HG03095 (cell line): ENCODE data around the gene IFI35.

ENCODE experiments used
- ATAC-seq: cut with Tn5 transposase; IDR thresholded peaks from one replicate; pipeline ENCODE4 v1.9.1; 2021; ENCODE audit warnings: moderate library complexity; ENCODE audit not compliant: unreplicated experiment

The IFI35 gene

DNA sequence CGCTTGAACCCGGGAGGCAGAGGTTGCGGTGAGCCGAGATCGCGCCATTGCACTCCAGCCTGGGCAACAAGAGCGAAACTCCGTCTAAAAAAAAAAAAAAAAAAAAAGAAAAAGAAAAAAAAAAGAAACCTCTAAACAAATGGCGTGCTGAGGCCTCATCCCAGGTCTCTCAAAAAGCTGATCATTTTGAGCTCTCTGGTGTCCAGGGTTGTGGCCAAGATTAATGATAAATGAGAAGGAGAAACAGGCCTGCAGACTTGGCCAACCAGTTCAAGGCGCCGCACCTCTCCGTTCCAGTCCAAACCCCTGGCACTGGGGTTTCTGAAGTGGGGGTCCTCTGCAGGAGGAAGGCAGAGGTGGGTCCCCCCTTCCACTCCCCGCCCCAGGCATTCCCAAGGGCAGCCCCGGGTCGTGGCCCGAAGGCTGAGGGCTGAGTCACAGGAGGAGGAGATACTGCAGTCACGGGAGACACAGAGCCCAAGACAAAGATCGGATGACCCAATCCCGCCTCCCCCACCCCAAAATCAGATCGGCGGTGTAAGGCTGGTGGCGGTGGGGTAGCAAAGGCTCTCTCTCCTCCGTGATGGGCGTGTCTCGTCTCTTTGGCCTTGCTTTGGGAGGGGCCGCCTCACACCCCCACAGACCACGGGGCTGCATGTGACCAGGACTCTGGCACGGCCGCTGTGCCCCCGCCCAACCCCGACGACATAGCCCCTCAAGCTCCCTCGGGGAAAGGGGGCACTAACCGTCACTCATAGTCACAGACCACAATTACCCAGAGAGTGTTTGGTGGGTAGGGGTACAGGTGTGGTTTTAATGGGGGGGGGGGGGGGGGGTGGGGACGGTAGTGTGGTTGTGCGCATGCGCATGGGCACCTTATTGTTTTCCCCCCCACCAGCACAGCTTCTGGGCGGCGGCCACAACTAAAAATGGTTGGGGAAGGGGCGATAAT, 14.5 kb downstream of the IFI35 start:
- no peak for ATAC-seq

DNA sequence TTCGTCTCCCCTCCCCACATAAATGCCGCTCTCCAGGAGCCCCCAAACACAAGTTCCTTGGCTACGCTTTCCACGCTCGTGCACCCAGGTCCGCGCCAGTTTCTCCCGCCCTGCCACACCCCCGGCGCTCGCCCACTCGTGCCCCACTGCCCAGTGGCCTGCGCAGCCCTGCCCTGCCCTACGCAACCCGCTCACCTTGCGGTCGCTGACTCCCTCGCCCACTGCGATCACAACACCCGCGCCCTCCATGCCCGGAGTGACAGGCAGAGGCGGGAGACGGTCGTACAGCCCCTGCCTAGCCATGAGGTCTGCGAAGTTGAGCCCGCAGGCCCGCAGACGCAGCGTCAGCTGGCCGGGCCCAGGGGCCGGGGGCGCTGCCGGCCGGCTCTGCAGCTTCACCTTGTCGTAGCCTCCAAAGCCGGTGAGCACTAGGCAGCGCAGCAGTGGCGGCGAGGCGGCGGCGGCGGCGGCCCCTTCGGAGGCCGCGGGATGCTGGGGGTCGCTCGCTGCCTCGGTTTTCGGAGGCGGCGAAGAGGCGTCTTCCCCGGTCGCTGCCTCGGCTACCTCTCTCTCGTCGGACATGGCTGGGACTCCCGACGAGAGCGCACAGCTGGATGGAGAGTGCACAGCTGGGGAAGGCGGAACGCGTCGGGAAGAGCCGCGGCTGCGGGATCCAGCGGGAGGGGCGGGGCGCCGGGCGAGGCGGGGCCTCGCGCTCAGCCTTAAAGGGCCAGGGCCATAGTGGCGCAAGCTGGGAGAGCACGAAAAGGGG, 15.3 kb downstream of the IFI35 start, which contains the start of gene VAT1:
Gene VAT1 (minus strand): TSS at position 645 of the 772 bp plus-strand sequence. CDS start 63 bp downstream, at position 582.
- no peak for ATAC-seq

DNA sequence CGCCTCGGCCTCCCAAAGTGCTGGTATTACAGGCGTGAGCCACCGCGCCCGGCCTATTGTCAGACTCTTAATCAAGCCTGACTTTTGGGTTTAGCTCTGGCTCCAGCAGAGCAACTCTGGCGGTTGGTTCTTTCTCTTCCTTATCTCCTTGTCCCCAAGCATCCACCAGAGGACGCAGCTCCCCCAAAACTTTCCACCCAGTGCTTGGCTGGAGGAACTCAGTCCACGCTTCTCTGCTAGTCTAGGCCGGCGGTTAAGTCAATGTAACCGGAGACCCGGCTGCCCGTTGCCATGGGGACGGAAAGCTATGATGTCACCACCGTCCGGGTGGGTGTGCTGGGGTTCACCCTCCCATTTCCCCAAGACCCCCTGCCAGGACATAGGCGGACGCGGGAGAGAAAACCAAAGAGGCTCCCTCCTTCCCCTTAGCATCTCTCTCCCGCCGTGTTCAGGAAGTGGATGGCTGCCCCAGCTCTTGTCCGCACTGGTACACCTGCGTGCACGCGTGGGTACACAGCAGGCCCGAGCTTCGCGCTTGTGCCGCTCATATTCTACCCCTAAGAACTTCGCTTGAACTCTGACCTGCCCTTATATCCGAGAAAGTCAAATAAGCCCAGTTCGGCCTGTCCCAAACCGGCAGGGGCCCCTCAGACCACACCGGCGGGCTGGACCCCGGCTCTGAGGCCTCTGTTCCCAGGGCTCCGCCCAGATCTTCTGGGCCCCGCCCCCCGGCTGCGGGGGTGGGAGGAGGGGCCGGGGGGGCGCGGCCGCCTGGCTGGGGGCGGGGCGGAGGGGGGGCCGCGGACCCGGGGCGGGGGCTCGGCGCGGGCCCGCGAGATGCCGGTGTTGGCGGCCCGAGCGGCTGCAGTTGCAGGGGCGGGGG, 18.1 kb downstream of the IFI35 start, which contains the start of gene RND2:
Gene RND2 (plus strand): TSS at position 825 of the 883 bp plus-strand sequence. CDS start 117 bp downstream, outside the sequence.
- ATAC-seq, result no peak

DNA sequence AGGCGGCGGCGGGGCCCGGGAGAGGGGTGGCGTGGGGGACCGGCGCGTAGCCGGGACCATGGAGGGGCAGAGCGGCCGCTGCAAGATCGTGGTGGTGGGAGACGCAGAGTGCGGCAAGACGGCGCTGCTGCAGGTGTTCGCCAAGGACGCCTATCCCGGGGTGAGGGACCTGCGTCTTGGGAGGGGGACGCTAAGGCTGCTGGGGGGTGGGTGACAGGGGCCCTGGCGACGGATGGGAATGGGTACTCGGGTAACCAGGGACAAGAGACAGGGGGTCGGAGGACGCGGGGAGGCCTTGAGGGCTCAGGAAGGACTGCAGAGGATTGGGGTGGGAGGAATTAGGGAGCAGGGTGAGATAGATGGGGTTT, 18.7 kb downstream of the IFI35 start:
- no peak for ATAC-seq

DNA sequence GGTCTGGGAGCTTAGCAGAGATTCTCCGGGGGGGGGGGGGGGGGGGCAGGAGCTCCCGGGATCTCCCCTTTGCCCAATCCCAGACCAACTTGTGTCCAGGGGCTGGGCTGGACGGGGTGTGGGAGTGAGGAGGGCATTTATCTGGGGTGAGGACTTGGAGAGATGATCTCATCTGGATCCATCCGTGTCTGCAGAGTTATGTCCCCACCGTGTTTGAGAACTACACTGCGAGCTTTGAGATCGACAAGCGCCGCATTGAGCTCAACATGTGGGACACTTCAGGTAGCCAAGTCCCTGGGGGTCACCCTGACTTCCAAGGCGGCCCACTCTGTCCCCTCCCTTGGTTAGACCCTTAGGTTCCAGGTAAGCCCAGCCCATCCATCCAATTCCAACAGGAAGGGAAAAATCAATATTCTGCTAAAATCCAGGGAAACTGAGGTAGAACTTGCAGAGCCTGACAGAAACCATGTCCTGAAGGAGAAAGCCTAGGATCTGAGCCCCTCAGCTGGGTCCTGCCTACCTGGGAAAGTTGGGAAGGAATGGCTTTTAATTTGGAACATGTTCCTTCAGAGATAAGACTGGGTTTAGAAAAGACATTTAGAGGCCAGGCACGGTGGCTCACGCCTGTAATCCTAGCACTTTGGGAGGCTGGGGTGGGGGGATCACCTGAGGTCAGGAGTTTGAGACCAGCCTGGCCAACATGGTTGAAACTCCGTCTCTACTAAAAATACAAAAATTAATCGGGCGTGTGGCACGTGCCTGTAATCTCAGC, 19.4 kb downstream of the IFI35 start:
- ATAC-seq, result no peak

DNA sequence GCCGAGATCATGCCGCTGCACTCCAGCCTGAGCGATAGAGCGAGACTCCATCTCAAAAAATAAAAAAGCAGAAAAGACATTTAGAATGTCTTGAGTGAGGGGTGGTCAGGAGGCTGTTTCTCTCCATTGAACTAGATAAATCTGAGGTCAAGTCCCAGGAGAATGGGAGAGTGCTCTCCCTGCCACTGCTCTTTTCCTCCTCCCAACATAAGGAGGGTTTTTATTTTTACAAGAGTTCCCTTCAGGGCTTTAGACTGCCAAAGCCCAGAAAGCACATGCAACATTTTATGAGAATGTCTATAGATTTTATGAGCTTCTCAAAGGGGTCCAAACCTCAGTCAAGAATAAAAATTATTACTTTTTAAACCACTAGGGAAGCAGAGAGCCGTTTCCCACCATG, 20.0 kb downstream of the IFI35 start:
- ATAC-seq, result no peak

DNA sequence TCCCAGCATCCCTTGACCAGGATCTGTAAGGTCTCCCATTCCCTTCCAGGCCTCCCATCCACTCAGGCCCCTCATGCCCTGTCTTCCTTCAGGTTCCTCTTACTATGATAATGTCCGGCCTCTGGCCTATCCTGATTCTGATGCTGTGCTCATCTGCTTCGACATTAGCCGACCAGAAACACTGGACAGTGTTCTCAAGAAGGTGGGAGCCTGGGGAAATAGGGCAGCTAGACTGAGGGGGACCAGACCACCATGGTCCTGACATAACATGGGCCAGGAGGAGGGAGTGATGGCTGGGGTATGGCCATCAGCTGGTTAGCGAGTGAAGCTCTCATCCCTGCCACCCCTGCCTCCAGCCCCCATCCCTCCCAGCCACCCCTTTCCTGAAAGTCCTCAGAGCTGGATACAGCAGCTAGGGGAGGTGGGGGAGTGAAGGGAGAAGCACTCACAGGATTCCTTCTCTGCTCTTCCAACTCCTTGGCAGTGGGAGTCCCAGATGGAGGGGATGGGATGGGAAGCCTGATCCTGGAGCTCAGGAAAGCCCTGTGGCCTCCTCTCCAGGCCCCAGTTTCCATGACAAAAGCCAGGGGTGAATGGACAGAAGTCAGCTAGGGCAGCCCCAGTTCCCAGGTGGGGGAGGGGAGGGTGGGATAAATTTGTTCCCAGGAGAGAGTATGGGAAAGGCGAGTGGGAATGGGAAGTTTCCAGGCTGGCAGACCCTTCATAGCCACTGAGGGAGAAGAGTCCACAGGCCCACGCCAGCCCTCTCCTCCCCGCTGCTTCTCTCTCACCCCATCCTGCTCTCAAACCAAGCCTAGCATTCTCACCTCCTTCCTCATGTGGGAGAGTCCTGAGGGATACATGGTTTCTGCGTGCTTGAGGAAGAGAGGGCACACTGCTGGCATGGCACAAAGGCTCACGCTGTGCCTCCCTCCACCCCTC, 20.8 kb downstream of the IFI35 start:
- no peak for ATAC-seq

DNA sequence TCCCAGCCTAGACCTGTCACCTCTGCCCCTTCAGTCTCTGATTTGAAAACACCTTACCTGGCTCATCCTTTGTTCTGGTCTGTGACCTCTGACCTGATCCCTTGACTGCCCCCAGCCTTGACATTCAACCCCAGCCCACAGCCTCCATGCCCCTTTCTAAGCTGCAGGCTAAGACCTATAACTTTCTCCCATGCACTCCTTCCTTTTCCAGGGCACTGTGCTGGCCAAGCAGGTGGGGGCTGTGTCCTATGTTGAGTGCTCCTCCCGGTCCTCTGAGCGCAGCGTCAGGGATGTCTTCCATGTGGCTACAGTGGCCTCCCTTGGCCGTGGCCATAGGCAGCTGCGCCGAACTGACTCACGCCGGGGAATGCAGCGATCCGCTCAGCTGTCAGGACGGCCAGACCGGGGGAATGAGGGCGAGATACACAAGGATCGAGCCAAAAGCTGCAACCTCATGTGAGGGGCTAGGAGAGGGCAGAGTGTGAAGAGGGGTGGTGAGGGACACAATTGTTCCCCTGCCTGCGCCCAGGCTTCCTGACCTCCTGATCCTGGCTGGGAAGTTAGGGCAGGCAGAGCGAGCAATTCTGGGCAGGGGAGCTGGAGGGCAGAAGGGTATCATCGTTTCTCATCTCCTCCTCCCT, 21.8 kb downstream of the IFI35 start:
- no peak for ATAC-seq

DNA sequence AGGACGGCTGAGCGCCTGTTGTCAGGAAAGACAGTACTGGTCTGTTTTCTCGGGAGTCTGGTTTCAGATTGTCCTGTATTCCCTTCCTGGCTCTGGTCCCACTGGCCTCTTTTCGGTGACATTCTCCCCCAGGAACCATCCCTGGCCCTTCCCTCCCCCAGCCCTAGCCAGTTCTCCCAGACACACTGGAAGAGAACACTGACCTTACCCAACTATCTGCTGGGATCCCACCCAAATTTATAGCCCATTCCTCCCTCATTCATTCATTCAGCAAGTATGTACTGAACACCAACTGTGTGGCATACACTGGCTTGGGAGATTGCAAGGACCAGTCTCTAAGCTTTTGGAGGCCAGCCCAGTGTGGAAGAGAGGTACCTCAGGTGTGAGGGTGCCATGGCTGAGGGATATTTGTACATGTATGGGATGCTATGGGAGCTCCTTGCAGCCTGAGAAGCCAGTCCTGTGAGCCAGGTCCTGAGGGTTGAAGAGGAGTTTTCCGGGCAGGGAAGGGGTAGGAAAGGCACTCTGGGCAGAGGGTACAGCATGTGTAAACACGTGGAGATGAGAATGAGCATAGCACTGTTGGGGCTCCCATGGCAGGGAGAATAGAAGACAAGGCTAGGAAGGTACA, 23.7 kb downstream of the IFI35 start:
- no peak for ATAC-seq

DNA sequence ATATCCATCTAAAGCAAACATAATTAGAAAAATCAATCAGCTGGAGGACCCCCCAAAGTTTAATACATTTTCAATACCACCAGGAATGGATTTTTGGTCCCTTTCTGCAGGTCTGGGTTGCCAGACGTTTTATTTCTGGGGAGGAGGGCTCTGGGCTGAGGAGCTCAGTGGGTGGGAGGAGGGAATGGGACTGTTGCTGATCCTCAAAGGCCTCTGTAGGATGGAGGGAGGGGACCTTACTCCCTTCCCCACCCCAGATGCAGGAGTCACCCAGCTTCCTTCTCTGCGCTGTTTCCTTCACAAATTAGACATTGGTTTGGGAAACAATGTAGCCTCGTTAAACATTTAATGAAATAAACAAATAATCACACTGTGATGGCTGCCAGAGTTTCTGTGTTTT, 25.1 kb downstream of the IFI35 start:
- no peak for ATAC-seq

DNA sequence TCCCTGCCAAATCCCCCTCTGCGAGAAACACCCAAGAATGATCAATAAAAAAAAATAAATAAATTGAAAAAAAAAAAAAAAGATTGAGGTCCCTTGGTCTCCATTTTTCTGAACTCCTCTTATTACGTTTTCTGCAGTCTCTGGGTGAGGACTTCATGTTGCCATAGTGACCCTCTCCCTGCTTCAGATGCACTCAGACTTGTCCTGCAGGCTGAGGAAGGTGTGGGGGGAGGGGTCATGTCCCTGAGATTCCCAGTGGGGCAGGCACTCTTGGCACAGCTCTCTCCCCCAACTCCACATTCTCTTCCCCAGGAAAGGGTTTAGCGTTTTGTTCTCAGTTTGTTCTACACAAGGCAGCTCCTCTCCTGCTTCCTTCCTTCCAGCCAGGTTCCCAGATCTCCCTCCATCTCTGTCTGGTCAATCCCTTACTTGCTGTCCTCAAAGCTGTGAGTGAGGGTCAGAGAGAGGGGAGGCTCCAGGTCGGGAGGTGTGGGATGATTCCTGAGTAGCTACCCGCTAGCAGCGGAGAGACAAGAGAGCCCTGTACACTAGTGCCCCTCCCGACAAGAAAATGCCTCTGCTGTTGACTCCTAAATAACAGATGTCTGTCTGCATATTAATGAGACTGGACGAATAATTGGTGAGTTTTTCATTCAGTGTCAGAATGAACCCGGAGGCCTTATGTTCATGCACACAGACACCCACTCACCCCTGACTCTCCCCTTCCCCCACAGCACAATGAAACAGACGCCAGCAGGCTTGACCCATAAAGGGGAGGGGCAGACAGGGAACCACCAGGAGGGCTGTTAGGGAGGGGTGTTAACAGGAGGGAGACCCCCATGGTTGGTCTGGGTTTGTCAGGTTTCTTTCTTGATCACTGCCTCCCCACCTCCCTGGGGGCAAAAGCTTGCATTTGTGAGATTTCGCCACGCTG, 27.6 kb downstream of the IFI35 start:
- ATAC-seq, result no peak

DNA sequence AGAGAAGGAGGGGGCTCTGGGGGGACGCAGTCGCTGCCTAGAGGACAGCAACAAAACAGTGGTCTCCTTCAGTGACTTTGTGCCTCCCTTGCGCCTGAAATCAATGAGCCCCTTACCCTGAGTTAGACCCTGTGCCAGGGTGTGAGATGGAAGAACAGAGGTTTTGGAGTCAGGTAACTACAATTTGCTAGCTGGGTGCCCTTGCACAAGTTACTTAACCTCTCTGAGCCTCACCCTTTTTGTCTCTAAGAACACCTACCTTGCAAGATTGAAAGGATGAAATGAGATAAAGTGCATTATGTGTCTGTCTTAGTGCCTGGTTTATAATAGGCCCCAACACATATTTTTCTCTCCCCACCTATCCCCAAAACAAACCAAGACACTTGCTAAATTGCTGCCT, 28.3 kb downstream of the IFI35 start:
- no peak for ATAC-seq

DNA sequence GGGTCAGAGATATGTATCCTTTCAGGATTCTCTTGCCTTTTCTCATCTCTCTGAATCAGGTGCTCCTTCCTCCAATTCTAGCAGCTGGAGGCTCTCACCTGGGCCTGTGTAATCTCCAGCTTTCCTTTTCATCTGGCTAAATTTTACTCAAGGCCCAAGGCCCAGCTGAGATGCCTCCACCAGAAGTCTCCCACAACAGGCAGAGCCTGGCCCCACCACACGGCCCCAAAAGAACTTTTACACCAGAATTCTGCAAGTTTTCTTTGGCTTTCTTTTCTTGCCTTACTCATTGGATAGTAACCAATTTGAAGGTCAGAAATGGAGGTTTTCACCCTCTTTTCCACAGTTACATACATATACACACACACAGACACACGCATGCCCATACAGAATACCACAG, 33.1 kb downstream of the IFI35 start:
- no peak for ATAC-seq

DNA sequence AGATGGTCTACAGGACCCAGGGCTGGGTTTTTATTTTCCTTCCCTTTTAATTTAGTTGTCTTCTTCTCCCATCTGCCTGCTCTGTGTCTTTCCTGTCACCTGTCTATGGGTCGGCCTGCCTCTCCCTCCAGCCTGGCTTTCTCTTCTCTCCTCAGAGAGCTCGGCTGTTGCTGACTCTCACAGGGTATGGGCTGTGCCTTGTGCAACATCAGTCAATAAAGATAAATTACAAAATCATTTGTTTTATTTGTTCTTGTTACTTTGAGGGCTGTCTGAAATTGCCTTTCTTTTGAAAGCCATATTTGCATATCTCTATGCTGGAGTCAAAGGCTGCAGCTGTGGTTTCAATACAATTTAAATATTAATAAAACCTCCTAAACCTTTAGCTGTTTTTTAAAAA, 34.1 kb downstream of the IFI35 start:
- no peak for ATAC-seq

DNA sequence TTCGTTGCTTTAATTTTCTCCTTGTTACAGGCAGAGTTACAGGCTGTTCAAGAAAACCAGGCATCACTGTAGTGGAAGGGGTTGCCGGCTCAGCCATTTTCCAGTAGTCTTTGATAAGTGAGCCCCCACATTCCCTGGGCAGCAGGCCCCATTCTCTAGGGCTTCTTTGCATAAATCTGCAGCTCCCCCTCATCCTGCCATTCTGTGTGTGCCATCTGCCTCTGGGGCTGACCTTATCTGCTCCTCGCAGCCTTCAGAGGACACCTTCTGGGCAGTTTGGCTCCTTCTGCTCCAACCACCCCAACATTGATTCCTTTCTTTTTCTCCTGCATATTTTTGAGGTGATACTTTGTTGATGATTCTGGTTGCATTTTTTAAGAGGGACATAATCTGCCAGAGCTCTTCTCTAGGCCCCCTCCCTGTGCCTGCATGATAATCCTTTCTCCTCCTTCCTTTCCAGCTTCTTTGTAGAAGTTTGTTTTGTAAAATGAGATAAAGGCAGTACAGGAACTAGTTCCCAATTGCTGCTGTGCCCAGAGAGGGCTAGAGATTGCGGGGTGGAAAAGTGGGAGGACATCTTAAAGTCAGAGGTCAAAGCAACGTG, 35.5 kb downstream of the IFI35 start:
- ATAC-seq, result no peak

DNA sequence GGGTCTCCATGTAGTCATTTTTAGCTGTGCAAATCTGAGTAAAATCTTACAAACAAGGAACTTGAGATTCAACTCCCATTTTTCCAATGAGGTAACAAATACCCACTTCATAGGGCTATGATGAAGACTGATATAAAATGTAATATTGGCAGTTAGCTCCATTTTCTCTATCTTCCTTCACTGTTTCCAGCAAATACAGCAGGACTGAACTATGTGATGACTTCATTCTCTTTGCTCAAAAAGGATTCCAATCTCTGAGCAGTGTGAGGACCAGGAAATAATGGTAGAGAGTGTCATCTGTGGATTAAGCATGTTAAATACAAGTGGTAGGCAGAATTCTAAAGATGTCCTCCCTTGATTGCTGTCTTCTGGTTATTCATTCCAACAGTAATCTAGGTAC, 36.7 kb downstream of the IFI35 start:
- ATAC-seq, result no peak

DNA sequence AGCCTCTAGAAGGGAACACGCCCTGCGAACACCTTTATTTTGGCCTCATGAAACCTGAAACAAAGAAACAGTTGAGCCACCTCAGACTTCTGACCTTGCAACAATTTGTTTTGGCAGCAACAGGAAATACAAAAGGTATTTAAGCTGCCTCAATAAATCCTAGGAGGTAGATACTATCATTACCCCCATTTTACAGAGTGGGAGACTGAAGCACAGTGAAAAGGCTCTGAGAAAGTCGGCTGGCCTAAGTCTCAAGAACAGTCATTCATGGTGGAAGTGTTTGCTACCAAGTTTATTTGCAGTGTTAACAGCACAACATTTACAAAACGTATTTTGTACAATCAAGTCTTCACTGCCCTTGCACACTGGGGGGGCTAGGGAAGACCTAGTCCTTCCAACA, 37.4 kb downstream of the IFI35 start:
- no peak for ATAC-seq
